ENCODE measurements around the gene ARMC12.
A peak's percentile ranks its signal among the peaks of the same experiment; 100 is the strongest.
"Not testable (repeated sequence)": the region's sequence is repeated elsewhere in the genome, so short reads cannot be mapped to it uniquely, and the experiment has no call there.

ARMC12 gene

DNA sequence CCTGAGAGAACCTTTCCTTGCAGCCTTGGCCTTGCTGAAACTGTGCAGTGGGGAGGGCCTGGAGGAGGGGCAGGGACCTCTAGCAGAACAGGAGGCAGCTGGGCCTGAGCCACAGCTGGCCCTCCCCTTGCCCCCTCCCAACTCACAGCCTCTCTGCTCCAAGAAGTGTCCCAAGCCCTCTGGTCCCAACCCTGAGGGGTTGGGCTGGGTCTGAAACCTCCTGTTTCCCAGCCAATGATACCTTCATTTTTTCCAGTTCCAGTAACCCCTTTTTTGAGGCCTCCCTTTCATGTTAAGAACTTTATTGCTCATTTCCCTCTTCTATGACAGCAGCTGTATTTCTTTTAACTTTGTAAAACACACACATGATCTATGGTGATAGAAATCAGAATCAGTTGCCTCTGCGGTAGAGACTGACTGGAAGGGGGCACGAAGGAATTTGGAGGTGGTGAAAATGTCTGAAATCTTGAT is 17.9 kb upstream of the ARMC12 start:
- peak; percentile 58 for DNase-seq

DNA sequence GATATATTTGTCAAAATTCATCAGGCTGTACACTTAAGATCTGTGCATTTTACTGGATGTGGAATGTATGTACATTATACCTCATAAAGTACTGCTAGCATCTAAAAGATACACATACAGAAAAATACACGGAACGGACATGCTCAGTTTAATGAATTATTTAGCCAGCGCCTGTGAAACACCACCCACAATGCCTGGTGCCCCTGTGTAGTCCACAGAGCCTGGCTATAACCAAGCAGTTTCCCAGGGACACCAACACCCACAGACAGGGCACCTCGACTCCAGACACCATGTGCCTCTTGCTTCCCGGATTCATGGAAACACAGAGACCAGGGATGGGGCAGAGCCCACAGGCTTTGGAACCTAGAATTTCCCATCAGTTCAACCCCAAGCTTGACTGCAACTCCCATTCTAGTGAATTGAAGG is 17.4 kb upstream of the ARMC12 start:
- no peak for DNase-seq

DNA sequence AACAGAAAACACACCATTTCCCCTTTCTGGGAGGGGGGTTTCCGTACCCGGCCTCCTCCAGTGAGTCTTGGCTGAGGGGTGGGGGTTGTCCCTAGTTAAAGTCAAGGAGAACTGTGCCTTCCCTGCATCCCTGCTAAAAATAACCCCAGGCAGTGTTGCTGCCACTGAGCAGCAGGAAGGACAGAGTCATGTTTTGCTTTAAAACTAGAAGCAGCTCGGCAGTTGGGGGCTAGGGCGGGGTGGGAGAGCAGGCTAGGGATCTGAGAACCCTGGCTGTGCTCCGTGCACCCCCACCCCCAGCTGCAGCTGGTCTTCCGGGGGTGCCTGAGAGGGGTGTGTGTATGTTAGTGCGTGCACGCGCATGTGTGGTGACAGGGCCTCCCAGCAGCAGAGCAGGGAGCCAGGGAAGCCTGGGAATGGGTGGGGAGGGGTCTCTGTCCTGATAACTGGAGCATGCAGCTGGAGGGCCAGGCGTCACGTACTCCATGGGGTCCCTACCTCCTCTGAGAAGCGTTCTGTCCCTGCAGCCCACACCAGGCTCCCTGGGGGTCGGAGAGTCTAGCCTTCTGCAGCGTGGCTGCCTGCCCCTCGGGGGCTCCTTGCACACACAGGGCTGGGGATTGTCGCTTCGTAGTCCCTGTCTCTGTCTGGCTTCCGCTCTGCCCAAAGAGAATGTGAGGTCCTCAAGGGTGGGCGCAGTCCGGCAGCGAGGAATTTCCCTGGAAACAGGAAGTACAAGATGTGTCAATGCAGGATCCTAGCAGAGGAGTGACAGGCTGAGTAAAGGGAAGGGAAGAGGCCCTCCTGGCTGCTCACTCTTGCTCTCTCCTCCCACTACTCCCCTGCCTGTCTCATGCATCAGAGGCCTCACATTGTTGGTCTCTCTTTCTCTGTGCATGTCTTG is 16.8 kb upstream of the ARMC12 start:
- DNase-seq, result peak; percentile 65

DNA sequence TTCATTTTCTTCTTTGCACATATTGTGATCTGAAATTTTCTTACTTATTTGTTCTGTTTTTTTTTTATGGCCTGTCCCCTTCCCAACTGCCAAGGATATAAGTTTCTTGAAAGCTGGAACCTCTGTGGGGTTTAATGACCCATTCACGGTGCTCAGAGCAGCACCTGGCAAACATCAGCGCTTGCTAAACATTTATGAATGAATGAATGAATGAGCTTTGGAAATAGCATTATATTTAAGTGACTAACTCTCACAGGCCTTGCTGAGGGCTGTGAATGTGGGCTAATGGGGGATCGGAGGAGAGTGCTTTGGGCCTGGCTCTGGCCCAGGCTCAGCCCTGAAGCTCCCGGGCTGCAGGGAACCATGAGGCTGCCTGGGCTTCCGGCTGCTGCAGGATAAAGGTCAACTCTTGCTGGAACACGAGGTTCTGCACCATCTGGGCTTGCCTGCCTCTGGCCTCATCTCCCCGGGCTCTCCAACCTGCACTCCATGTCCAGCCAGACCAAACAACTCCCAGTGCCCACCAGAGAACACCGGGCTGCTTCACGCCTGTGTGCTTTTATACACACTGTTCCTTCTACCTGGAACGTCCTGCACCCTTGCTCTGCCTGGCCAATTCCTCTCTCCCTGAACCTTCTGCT is 14.6 kb upstream of the ARMC12 start:
- DNase-seq, result no peak

DNA sequence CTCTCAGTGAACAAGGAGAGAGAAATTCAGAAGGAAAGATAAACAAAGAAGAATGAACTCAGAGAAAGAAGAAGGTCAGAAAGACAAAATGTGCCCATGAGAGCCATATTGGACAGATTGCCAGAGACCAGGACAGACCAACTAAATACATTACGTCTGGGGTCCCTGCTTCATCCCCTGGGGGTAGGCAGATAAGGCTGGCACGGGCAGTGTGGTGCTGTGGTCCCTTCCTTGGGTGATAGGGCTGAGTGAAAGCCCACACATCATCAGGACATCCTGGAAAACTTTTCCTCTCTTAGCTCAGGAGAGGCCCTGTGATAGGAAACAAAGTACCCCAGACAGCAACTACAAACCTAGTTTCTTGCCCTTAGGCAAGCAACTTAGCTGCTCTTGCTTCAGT is 13.2 kb upstream of the ARMC12 start:
- no peak for DNase-seq

DNA sequence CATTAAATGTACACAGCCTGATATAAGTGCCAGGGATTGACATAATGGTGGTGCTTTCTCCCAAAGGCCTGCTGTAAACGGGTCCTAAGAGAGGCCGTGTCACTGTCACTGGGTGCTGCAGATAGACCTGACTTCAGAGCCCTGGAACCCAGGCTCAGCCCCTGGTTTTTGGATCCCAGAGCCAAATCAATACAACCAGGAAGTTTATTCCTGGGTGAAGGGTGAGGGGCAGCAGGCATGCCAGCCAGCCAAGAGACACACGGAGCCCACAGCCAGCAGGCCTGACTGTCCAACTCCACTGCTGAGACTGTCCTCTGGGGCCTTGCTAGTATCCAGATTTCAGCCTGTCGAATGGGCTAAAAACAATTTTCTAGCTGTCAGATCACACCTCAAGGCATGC is 12.8 kb upstream of the ARMC12 start:
- DNase-seq, result no peak

DNA sequence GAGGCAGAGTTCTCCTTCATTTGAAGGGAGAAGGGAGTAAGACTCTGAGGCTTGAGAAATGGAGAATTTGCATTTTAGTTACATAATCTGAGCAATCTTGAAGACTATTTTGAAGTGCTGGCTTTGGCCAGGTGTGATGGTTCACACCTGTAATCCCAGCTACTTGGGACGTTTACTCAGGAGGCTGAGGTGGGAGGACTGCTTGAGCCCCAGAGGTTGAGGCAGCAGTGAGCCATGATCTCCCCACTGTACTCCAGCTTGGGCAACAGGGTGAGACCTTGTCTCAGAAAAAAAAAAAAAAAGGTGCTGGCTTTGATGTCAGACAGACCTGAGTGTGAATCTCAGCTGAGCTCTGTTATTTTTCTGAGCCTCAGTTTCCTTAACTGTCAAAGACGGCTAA is 12.4 kb upstream of the ARMC12 start:
- no peak for DNase-seq

DNA sequence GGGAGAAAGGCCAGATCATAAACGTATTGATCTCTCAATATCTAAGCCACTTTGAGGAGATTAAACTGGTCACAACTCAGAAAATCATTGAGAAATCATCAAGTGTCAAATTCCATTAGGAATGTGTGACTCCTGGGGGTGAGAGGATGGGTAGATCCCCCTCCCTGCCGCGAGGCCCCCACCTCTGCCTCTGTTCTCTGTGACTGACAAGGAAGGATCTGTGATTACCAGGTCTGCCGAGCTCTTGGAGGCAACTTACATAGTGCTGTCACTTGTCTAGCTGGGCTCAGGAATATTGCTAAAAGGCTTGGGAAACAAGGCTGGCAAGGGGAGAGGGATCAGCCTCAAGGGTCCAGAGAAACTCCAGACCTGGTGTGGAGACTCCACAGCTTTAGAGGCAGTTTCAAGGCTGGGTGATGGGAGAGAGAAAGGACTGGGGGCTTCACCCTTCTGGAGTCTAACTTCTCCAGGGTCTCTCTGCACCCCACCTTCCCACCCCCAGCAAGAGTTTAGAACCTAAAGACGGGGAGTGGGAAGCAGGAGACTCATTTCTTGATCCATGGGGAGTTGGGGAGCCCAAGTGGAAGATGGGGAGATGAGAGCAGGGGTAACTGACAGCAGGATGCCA is 11.6 kb upstream of the ARMC12 start:
- no peak for DNase-seq

DNA sequence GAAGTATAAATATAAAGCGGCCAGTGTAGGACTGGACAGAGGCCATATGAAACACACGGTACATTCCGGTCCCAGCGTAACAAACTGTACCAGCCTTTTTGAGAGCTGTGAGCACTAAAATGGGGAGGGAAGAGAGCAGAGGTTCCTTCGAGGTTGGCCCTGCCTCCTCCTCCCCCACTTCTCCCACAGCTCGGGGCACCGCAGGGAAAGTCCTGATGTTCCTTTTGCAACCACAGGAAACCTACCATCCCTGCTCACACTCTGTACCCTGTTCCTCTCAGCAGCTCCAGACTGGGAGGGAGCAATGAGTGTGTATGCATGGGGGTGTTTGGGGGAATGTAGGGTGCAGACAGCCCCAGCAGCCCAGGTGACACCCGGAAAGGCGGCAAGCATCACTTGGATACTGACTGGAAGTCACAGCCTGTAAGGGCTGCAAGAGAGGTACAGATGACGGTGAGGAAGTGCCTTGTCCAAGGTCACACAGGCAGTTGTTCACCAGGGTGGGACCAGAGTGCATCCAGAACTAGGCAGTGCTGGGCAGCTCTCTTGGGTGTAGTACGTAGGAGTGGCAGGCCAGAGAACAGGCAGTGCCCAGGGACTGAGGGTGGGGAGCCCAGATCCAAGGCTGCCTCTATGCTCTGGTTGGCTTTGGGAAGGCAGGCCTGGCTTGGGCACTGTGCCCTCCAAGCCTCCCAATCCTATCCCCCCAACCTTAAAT is 11.0 kb upstream of the ARMC12 start:
- DNase-seq, result no peak

DNA sequence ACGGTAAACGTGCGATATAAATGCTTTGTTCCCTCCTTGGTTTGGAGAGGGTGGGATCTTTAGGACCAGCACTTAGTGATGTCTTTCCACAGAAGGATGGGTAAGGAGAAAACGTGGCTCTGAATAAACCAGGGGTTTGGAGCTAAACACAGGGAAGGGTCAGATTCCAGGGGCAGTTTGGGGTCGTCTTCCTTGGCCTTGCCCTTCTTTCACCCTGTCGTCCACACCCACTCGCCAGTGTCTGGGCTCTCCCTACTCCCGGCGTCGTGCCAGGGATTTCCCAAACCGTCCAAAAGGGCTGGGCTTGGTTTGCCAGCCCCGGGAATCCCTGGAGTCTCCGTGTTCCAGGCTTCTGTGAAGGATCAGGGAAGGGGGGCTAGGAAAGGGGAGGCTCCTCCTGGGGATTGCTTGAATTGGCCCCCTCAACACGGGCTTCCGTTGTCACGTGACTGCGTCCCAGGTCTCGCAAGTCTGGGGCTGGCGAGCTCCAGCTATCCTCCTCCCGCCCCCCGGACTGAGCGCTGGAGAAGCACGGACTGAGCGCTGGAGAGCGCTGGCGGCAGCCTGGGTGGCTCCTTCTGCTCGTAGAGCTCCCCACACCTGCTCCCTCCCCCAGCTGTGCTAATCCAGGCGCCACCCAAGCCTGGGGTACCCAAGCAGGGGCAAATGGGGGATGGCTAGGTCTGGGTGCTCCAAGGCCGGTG is 9.4 kb upstream of the ARMC12 start:
- no peak for DNase-seq

DNA sequence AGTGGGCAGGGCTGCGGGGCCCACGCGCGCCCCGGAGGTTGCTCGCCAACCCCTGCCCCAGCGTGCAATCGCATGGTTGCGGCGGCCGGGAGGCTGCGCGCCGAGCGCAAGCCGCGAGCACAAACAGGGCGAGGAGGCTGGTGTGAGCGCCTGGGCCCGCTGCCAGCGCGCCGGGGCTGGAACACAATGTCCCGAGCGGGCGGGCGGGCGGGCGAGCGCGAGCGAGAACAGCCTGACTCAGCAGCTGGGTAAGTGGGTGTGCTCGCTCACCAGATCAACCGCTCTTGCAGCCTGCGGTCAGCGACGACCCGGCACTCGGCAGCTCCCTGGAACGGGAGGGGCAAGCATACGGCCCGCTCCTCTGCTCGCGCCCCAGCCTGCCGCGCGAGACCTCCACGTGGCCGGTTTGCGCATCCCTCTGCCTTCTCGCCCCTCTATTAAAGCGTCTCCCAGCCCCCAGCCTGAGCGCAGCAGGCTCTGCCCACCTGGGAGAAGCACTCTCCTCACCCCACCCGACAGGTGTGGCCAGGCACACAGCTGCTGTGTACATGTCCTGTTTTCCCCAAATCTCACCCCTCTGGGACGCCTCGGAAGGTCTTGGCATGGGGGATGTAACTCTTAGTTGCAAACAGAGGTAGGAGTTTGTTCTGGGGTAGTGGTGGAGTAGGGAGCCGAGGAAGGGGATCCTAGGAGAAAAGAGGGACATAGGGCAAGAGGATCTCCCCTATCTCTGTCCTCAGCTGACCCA is 8.7 kb upstream of the ARMC12 start:
- DNase-seq, result peak; percentile 93

DNA sequence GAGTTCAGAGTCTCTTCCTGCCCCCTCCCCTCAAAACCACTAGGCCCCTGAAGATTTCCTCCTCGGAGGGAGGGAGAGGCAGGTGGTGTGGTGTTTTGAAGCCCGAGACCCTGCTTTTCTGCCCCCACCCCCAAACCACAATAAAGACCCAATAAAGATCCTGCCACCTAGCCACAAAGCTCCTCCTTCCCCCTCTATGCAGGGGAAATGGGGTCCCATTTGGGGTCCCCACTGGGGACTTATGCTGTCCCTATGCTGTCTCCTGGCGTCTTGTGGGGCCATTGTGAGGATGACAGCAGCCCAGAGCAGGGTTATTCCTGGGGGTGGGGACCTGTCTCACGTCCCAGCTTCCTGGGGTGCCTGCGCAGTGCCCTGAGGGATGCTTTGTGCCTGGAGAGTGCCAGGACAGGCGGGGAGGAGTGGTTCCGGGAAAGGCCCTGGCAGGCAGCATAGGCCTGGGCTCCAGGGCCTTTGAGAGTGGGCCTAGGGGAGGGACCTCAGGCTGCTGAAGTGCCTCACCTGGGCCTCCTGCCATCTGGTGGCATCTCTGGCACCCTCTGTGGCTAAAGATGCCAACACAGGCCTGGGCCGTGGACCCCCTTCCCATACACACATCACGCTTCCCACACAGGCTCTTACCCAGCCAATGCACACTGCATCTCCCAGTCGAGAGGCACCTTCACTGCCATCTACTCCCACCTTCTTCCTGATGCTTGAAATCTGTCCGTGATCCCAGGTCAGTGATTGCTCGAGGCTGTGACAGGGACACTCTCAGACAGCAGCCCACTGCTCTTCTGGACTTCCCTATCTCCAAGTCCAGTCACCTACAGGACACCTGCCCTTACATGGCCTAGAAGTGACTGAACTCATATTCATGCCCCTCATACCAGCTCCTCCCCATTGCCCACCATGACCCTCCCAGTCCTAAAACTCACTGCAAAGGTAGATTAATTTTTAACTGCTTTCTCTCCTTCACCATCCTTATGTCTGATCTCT is 7.9 kb upstream of the ARMC12 start:
- DNase-seq, result peak; percentile 61

DNA sequence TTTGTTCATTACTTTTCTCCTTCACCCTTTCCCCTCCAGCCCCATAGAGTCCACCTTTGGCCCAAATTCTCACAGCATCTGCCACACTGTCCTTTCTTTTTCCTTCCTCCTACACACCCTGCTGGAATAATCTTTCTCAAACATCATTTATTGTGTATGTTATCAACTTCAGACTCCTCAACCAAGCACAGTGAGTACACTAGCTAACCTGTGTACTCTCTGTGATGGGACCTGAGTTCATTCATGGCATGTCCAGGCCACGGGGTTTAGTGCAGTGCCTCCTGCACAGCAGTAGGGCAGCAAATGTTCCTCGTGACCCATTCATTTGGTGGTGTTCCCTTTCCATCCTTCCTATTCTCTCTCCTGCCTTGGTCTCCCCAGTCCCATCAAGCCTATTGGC is 7.1 kb upstream of the ARMC12 start:
- no peak for DNase-seq

DNA sequence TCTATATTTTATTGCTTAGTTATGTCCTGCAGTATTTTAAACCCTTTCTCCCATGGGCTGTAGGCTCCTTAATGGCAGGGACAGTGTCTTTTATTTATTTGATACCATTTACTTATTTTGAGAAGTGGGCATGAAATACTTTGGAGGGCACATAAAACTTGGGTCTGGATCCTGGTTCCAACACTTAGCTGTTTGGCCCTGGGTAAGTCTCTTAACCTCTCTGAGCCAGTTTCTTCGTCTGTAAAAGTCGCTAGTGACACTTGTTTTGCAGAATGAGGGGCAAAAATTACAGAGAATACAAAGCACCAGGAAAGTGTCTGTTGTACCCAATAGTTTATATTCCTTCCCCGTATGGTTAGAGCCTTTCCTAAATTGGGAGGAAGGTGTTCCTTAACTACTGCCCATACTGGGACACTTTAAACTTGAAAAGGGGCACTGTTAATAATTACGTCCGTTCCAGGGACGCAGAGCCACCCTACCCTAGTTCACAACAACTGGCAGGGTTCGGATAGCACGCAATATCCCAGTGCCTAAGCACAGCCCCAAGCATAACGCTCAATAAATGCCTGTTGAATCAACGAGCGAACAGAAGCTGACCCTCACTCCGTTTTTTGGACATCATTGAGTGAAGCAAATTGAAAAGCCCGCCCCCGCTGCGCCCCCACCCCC is 6.0 kb upstream of the ARMC12 start:
- no peak for DNase-seq

DNA sequence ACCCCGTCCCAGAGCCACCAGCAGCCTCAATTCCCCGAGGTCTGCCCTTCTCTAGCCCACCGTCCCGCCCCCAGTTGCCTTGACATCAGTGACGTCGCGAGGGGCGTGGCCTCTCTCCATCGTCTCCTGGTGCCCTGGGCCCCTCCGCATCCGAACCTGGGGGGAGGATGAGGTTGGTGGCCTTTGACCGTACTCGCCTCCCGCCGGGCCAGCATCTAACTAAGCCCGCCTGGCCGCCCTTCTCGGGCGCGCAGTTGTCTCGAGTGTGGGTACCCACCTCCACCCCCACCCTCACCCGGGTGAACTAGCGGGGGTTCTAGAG is 5.5 kb upstream of the ARMC12 start:
- peak; percentile 96 for DNase-seq

DNA sequence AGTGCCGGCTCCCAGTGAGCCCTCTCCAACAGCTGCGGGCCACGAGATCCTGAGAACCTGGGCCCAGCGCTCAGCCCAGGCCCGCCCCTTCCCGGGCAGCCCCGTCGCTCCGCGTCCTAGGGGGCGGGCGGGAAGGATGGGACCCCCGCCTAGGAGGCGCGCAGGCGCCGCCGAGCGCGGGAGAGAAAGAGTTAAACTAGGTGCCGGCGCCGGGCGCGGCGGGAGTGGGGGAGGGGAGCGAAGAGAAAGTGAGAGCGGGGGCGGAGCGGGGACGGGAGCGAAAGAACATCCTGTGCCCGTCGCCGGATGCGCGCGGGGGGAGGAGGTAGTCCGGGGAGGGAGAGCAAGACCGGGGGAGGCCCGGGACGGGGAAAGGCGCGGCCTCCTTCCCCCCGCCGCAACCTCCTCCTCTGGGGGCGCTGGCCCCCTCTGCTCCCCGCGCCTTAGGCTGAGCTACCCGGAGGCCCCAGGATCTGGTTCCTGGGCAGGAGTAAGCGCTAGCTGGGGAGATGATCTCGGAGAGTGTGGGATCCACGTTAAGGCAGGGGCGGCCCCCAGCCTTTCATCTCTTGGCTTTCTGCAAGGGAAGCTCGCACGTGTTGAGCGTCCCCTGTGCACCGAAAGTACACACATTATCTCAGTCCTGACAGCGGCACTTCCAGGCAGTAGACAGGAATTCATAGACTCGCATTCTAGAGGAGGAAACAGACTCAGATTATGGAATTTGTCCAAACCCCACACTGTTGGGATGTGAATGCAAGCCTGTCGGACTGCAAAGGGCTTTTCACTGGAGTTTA is 4.9 kb upstream of the ARMC12 start:
- DNase-seq, result peak; percentile 97

DNA sequence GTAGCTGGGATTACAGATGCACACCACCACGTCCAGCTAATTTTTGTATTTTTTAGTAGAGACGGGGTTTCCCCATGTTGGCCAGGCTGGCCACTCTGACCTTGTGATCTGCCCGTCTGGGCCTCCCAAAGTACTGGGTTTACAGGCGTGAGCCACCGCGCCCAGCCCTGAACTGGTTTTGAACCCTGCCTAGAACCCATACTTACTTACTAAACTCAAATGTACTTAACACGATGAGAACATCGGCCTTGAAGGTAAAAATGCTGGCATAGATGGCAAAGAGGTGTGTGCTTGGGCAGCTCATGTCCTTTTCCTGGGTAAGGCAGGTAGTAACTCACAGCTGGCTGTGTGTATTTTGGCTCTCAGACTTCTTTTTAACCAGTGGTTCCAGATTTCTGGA is 3.2 kb upstream of the ARMC12 start:
- DNase-seq, result no peak

DNA sequence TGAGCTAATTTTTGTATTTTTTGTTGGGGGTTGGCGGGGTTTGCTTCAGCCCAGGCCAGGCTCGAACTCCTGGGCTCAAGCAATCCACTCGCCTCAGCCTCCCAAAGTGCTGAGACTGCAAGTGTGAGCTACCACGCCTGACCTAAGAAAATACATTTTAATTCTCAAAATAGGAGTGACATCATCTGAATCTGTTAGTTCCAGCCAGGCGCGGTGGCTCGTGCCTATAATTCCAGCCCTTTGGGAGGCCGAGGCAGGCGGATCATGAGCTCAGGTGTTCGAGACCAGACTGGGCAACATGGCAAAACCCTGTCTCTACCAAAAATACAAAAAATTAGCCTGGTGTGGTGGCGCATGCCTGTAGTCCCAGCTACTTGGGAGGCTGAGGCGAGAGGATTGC is 2.5 kb upstream of the ARMC12 start:
- DNase-seq, result not testable (repeated sequence)

DNA sequence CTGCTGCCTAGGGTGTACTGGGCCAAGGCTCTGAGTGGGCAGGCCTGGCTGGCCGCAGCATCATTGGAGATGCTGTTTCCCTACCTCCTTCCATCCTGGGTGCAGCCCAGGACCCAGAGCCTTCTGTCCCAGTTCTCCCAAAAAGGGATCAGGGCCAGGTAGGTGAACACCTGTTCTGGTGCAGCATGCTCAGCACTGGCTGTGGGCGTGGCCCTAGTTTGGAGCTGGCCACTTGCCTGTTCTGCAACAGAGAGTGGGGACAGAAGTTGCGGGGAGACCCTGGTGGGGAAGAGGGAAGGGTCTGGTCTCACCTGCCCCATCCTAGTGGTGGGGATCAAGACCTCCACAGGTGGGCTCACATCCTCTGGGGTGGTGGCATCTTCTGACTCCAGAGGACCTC is 1.4 kb upstream of the ARMC12 start:
- no peak for DNase-seq
